Stromal cell of bone marrow (primary cell): ENCODE data around the gene SH3GL2.
A peak's percentile ranks its signal among the peaks of the same experiment; 100 is the strongest.

Experiments
- DNase-seq: peaks from one replicate; pipeline ENCODE4 v3.0.0-alpha.2; 2012; ENCODE audit warnings: low read depth

The SH3GL2 gene

DNA sequence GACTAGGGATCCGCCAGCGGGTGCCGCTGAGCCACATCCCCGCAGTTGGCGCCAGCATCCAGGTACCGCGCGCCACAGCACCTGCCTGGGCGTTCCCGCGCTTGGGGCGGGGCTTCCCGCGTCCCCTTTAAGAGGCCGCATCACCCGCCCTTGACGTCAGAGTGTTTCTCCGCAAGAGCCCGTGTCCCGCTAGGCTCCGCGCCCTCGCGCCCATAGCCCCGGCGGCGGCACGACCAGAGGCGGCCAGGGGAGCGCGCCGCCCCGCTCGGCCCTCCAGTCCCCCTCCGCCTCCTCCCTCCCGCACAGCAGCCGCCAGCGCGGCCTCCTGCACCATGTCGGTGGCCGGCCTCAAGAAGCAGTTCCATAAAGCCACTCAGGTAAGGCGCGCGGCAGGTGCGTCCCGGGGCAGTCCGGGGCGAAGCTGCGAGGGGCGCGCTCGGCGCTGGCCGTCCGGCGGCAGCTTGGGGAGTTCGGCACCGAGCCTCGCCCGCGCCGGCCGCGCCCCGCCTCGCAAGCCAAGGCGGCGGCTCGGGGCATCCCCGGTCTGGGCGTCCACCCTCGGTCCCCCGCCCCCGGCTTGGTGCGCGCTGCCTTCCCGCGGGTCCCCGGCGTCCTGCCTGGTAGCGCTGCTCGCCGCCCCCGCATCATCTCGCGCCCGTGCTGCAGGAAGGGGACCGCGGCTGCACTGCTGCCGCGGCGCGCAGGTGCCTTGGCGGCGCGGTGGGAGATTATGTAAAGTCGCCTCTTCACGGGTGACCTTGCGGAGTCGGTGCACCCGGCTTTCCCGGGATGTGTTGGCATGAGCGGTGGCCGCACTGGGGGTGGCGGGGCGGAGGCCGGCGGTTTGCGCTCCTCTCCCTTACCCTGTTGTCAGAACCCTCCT lies at the start of gene SH3GL2:
TSS of gene SH3GL2 (plus strand) at position 156 of the 883 bp plus-strand sequence.
- DNase-seq, result no peak

- DNase-seq, result peak; percentile 48
Measured at GRCh38 chr9:17531642-17532254, 47.1 kb upstream of the SH3GL2 start.

GRCh38 chr9:17532461-17532860 lies 46.4 kb upstream of the SH3GL2 start:
- no peak for DNase-seq

DNA sequence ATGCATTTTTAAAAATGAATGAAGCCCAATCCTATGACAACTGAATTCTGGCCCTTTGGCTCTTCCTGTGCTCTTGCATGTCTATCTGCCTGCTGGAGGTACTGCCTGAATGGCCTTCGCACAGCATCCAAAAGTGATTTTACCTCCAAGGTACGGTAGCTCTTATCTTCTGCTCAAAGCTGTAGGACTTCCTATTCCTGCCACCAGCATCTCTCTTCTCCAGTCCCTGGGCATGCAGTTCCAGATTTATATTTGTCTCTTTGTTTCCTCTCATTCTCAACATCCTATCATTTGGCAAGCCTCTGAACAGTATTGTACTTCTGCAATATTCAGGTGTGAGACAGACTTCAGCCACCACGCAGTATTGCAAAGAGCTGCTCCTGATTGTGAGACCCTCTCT lies 43.7 kb upstream of the SH3GL2 start:
- DNase-seq, result no peak

GRCh38 chr9:17536027-17536426 lies 42.8 kb upstream of the SH3GL2 start:
- no peak for DNase-seq

DNA sequence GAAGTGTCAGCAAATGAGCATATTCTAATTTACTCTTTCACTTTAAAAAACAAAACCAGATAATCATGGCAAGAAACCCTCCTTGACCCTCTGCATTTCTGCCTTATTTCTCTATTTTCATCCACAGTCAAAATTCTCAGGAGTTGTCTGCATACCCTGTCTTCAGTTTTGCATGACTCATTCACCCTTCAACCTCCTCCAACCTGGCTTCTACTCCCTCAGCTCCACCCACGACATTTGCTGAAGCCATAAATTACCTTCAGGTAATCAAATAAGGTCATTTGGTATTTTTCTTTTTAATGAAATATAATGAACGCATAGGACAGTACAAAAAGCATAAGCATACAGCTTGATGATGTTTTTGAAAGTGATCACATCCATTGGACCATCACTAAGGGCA lies 27.8 kb upstream of the SH3GL2 start:
- no peak for DNase-seq

DNA sequence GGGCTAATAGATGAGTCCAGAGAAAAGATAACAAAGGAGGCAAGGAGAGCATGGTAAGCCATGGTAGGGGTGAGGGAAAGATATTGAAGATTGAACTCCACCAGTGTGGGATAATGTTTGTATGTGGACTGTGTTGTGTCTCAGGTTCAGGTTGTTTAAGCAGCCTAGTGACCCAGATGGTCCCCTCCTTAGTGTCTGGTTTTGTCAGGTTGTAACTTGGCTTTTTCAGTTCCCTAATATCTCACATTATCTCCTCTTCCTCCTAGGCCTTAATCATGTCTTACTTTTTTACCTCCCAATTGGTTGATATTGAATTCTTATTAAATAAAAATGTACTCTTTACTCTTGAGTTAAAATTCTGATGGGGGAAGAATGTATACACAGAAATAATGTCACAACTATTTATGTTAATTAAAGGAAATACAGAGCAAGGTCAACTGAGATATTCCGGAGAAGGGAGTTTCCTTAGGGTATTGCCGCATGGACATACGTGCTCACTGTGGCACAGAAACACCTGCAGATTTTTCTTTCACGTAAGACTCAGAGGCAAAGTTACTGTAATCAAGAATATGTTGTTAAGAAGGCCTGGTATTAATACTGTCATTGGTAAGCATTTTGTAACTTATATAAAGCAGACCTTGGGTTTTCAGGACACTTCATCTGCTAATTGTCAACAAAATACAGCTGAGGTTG lies 23.4 kb upstream of the SH3GL2 start:
- no peak for DNase-seq

GRCh38 chr9:17556255-17556654 lies 22.6 kb upstream of the SH3GL2 start:
- DNase-seq, result no peak

GRCh38 chr9:17556935-17557334 lies 21.9 kb upstream of the SH3GL2 start:
- no peak for DNase-seq

- no peak for DNase-seq
Measured at GRCh38 chr9:17571825-17572224, 7.0 kb upstream of the SH3GL2 start.

DNA sequence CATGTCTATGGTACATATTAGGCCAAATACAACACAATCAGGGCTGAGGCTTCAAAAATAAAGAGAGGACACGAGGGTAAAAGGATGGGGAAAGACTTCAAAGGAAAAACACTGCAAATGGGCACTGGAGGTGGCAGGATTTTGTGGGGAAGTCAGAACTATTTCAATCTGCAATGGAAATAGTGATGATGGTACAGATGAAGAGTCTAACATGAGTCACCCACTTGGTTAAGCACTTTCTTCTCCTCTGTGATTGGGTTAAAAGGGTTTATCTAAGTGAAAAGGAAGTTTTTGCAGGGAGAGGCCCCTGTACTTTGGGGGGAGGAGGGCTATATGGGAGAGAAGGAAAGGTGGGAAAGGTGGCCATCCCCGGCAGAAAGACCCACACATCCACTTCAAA lies 4.5 kb upstream of the SH3GL2 start:
- DNase-seq, result no peak

GRCh38 chr9:17578577-17578910 lies 322 bp upstream of the SH3GL2 start:
- no peak for DNase-seq

- DNase-seq, result no peak
Measured at GRCh38 chr9:17580119-17580518, 1.3 kb downstream of the SH3GL2 start.

GRCh38 chr9:17587113-17587512 lies 8.2 kb downstream of the SH3GL2 start:
- DNase-seq, result no peak

DNA sequence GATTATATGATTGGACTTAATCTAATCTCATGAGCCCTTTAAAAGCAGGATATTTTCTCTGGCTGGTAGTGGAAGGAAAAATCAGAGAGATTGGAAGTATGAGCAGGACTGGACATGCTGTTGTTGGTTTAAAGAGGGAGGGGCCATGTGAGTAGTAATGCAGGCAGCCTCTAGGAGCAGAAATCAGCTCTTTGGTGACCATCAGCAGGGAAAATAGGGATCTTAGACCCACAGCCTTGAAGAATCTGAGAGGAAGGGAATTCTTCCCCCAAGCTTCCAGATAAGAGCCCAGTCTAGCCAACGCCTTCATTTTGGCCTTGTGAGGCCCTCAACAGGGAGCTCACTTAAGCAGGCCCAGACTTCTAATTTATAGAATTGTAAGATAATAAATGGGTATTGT lies 9.5 kb downstream of the SH3GL2 start:
- DNase-seq, result no peak

DNA sequence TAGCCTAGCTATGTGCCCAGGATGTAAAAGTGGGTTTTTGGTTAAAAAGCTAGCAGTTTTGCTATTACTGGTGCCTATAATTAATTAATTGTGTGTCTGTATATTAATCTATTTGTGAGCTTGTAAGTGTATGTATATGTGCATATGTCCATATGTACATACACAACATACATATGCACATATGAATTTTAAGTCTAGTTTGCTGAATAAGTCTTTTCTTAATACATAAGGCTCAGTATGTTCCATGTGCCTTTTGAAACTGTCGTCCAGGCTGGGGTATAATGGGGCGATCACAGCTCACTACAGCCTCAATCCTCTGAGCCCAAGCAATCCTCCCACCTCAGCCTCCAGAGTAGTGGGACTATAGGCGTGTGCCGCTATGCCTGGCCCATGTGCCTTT lies 10.1 kb downstream of the SH3GL2 start:
- no peak for DNase-seq

- no peak for DNase-seq
Measured at GRCh38 chr9:17589771-17590170, 10.9 kb downstream of the SH3GL2 start.

GRCh38 chr9:17594961-17595360 lies 16.1 kb downstream of the SH3GL2 start:
- DNase-seq, result no peak

DNA sequence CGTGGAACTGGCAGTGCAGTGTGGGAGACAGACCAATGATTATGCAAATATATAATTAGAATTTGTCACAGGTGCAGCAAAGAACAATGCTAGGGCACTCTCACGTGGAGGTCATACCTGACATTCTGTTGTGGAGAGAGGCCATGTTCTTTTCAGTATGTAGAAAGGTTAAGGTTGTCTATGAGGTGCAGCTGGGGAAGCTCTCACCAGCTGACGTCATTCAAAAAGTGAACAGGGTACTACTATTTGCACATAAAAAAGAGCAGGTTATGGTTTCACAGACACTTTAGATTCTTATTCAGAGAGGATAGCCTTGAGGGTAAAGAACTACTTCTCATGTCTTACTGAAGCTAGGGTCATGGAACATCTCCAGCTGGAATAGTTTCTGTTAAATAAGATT lies 19.1 kb downstream of the SH3GL2 start:
- no peak for DNase-seq

DNA sequence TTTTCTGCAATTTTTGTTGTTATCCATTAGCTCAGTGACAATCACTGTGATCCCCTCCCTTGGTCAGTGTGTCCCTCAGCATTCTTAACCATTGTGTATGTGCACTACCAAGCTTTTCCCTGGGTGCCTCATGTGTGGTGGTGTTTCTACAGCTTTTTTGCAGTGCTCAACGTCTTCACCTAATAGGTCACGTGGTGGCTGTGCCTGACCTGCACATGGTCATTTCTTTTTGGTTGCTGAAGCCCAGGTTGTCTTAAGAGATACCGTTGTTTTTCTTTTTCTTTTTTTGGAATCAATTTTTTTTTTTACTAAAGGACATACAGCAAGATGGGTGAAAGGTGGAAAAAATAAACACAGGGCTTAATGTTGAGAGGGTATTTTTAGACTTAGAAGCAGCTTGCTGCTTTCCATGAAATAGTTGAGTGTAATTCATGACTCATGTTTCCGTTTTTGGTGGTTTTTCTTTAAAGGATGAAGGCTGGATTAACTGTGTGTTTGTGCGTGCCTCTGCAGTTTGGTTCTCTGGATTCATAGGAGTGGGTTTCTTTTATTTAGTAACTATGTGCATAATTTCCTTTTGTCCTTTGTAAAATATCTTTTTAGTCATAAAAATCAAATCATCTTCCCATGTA lies 22.2 kb downstream of the SH3GL2 start:
- DNase-seq, result peak; percentile 17

DNA sequence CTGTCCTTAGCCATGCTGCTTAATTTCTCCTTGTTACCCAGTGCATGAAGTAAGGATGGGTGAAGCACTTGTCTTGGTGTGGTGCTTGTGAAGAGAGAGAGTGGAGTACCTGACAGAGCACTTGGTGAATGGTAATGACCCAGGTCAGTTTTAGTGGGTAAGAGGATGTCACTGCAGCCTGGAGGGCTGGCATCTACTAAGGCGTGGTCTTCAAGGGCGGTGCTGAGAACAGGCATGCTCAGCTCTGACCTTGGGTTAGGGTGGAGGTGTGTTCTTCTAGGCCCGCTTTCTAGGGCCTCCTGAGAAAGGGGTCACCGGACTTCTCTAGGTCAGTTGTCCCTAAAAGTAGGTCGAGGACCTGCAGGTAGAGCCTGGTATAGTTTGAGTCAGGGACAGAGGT lies 25.7 kb downstream of the SH3GL2 start:
- no peak for DNase-seq

- DNase-seq, result no peak
Measured at GRCh38 chr9:17609312-17610005, 30.6 kb downstream of the SH3GL2 start.
